Loucy (cell line): ENCODE data around the gene ZNRF1.

Experiments used
- EZH2phosphoT487 ChIP-seq: fragments of 200-600 bp; IDR thresholded peaks from 2 replicates; pipeline ENCODE4 v1.6.1; 2018; ENCODE audit warnings: antibody characterized with exemption, mild to moderate bottlenecking, moderate library complexity, borderline replicate concordance
- TF ChIP-seq, protein P1 (sequence below): fragments of 200-600 bp; sonication (generic); conservative IDR thresholded peaks from 2 replicates; pipeline ENCODE4 v1.5.1; 2014; ENCODE audit warnings: mild to moderate bottlenecking, antibody characterized with exemption, low read length

- TF ChIP-seq, protein P1, sequence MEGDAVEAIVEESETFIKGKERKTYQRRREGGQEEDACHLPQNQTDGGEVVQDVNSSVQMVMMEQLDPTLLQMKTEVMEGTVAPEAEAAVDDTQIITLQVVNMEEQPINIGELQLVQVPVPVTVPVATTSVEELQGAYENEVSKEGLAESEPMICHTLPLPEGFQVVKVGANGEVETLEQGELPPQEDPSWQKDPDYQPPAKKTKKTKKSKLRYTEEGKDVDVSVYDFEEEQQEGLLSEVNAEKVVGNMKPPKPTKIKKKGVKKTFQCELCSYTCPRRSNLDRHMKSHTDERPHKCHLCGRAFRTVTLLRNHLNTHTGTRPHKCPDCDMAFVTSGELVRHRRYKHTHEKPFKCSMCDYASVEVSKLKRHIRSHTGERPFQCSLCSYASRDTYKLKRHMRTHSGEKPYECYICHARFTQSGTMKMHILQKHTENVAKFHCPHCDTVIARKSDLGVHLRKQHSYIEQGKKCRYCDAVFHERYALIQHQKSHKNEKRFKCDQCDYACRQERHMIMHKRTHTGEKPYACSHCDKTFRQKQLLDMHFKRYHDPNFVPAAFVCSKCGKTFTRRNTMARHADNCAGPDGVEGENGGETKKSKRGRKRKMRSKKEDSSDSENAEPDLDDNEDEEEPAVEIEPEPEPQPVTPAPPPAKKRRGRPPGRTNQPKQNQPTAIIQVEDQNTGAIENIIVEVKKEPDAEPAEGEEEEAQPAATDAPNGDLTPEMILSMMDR: no peak
- no peak for TF ChIP-seq EZH2phosphoT487
Measured at GRCh38 chr16:75148311-75149195, 149.7 kb downstream of the ZNRF1 start, which contains the start of gene ZFP1.
